HG02623 (cell line): ENCODE data around the gene GPC6.

Source experiments
- ATAC-seq: cut with Tn5 transposase; IDR thresholded peaks from one replicate; pipeline ENCODE4 v1.9.1; 2021; ENCODE audit warnings: moderate library complexity; ENCODE audit not compliant: unreplicated experiment

GPC6 gene

DNA sequence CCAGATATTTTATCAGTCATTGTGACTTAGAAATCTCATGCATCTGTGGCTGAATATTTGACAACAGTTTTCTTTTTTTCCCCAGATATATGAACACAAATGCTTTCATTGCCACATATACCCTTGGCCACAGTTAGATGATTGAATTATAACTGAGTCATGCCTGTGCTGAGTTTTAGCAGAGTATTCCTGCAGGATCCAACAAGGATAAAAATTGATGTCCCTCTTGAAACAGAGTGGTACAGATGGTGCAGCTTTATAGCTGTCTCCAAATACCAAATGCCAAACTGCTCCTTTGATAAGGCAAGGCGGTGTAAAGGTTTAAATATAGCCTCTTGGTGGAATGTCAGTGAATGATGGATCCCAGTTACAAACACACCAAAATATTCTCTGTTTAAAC is 428.5 kb downstream of the GPC6 start:
- ATAC-seq, result no peak

DNA sequence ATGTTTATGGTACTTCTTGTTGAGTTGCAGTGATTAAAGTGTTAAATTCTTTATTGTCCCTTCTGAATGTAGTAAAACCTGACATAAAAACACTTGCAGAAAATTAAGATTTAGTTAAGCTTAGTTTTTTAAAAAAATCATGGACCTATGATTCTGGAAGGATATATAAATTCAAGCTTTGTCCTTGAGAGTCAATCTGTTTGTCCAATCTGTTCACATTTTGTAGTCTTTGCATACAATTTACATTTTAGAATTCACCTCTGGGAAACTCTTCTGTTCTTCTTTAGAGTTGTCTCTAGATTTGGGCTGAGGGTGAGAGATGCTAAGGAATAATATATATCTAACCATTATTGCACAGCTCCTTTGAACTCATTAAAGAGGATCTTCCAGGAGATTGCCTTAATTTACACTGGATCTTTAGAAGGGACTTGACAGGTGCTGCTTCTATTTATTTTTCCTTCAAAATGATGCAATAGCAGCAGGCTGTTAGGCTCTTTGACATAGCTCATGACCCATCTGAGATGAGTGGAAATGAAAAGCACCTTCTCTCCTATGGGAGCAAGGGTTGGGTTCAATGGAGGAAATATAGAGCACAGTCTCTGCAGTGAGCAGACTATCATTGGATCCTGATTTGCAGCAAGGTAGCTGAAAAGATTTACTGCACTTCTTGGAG is 433.9 kb downstream of the GPC6 start:
- no peak for ATAC-seq

DNA sequence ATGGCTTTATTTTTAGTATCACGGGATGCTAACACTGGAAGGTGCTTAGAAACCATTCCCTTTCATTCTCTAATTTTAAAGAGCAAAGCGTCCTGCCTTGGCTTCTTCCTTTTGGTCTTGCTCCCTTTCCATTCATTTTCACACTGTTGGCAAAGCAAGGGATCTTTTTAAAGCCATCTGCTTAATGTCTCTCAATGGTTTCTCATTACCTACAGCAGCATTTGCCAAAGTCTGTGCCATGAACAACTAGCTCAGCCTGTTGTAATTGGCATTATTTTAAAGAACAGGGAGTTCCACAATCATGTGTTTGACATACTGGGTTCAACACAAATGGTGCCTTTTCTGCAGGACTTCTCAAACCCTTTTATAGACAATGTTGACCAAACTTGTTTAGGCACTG is 444.3 kb downstream of the GPC6 start:
- ATAC-seq, result no peak

DNA sequence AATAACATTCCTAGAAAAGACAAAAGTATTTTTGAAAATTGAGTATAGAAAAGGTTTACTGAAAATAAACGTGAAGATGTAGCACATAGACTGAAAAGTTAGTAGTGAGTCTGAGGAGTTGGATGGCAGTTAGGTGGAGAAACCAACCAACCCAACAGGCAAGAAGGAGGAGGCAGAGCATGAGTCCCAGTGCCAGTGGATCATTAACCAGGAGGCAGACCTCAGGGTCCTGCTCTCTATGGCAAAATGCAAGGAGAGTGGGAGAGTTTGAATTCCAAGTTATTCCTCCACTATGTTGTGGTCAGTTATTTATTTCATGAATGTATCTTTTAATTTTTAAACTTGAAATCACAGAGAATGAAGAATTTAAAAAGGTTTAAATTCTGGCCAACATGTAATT is 446.4 kb downstream of the GPC6 start:
- no peak for ATAC-seq

DNA sequence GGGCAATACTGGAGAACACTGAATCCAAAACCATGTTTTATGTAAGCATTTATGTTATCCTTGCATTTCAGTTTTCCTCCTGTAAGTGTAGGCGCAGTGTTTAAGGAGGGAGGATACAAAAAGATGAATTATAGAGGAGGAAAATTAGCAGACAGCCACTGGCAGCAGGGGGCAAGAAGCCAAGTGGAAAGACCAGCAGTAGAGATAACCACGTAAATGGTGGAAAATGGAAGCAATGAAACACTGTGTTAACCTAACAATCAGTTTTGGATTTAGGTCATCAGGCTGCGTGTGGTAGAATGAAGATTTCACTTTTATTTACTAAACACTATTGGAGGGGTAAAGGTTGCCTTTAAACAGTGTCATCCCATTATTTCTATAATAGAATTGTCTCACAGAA is 447.3 kb downstream of the GPC6 start:
- no peak for ATAC-seq

DNA sequence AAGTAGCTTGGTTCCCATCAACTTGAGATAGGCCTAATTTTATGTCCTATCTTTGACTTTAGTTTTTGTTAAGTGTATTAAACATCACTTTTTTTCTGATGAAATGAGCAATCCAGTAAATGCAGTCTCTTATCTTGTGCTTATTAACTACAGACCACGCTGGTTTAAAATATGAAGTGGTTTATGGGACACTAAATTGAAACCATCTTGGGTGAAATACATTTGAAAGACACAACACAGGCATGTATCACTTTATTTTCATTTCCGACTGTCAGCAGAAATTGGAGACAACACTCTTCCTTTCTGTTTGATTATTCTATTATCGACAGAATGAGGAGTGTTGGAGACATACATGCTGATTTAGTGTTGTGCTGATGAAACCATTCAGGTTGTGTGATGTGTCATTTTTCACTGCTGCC is 447.7 kb downstream of the GPC6 start:
- no peak for ATAC-seq

DNA sequence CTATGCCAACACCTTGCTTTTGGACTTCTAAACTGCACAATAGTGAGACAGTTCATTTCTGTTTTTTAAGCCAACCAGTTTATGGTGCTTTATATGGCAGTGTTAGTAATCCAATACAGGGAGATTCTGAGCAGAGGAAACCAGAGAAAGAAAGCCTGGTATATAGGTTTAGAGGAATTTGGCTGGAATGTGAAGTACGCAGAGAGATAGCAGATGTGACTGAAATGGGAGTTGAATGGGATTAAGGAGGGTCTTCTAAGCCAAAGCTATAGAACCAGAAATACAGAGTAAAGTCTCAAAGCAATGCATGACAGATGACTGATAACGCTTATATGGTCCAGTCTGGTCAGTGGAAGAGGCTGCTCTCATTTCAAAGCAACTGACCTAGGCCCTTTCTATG is 453.7 kb downstream of the GPC6 start:
- no peak for ATAC-seq

DNA sequence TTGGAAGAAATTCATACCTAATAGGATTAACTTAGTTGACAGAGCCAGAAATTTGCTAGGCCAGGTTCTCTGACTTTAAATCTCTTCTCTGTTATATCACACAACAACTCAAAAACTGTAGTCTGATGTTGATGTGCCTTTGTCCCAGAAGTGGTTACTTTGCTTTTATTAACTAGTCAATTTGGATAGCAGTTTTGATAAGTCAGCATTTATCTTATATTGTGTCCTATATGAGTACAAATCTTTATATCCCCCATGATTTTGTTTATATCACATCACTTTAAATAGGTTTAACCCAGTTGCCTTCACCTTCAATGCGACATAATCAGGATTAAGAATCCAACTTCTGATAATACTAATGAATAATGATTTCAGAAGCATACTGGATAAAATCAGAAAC is 459.3 kb downstream of the GPC6 start:
- no peak for ATAC-seq

DNA sequence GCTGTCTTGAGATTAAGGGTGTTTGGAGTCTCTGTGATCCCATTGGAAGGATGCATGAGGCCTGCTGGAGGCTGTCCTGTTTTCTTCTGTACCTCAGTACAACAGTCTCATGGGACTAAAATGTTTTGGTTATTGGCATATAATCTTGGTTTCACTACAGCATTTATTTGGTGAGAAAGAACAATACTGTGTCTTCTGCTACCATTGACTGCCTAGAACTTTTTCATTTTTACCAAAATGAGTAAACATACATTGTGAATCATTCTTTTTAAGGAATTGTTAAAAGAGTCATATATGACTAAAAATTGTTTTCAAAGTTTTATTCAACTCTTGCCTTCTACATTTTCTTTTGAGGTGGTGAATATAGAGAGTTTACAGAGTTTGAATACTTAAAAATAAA is 459.8 kb downstream of the GPC6 start:
- ATAC-seq, result no peak

DNA sequence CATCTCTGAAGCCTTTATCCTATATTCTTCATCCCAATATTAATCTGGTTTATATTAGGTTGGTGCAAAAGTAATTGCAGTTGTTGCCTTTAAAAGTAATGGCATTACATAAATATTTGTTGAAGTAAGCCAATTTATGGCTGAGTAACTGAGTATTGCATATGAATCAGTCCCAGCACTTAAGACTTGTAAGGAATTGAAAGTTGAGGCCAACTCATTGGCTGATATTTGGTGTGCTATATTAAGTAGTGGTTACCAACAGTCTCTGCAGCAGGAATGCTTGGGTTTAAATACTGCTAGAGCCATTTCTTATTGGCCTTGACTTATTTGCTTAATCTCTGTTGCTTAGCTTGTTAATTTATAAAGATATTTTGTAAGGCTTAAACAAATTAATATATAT is 460.7 kb downstream of the GPC6 start:
- no peak for ATAC-seq

DNA sequence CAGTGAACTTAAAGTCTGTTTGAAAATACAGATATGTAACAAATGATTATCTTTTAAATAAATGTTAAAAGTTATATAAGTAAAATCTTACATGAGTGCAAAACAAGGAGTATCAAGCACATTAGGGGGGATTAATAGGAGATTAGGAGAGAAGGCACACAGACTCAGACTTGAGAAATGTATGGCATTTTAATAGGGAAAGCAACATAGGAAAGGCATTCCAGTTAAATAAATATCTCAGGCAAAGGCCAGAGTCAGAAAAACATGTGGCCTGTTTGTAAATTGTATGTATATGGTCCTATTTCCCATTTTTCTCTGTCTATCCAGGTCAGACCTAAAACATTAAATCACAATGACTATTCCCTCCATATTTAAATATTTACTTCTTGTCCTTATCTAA is 462.7 kb downstream of the GPC6 start:
- no peak for ATAC-seq

DNA sequence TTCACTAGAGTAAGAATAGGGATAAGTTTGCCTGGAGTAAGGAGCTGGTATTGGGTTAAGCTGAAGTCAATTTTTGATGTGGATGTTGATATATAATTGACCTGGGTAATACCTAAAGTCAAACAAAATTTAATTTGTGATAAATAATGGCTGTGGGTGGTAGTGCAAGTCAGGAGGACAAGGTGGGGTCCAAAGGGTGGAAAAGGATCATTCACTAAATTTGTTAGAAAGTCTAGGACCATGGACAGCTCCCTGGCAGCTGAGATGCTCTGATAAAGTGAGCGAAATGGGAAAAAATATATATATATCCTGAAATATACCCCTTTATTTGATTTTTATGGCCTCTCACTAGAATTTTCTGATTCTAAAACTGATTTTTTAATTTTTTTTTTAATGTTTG is 463.5 kb downstream of the GPC6 start:
- no peak for ATAC-seq

DNA sequence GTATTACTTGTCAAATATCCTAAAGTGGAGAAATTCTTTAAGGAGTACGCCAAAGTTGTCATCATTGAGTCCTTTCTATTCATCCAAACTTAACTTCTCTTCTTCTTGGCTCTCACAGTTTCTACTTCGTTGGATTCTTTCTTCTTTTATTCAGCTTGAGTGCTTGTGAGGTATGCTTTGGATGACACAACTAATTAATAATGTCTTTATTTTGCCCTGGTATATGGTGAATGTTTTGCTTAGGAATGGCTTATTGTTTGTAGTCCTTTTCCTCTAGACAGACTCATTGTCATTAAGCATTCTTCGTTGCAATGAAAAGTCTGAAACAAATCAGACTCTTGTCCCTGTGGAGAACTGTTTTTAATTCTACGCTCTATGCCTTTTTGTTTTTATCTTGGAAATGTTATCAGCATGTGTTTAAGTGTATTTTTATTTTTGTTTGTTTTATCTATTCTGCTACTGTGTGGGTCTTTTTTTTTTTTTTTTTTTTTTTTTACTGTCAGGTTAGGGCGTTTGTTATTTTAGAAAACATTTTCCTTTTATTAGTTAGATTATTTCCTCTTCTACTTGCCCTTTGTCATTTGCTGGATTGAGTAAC is 471.5 kb downstream of the GPC6 start:
- ATAC-seq, result no peak

DNA sequence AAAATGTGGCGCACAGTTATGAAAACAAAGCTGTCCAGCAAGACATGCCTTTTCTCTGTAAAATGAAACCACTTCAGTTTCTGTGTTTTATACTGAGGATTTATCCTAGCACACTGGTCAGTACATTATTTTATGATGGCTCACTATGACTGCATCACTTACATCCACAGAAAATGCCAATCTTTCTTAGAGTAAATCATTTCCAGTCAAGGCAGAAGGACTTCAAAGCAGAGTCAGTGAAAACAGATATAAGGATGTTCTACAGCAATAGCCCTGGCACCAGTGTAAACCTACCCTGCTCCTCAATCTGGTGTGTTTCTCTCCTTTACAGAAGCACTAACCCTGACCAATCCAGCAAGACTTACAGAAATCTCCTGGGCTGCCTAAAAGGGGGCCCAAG is 473.5 kb downstream of the GPC6 start:
- no peak for ATAC-seq

DNA sequence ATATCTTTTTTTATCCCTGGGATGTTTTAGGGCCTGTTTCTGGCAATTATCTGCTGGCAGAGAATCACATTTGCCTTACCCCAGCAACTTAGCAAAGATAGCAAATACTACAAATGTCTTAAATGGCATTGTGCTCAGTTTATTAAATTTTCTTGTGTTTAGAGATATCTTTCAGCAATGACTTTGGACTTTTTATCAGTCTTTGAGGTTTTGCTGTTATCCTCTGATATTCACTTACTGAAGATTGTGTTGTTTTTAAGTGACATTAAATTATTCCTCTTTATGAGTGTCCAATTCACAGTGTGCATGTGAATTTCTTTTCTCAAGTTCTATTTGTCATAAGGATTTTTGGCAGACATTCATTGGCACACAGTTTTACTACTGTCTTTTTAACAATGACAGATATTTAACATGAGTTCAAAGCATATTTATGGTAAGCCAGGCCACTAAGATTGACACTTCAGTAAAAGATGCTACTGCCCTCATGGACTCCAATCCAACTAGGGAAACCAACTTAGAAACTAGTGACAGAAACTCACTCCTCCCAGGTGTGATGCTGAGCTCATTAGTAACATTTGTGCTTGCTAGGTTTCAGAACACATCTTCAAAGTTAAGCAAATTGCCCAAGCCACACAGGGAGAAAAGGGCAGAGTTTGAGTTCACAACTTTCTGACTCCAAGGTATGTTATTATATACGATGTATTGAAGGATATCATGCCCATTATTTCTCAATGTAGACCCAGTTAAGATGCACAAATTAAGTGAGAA is 481.9 kb downstream of the GPC6 start:
- no peak for ATAC-seq

DNA sequence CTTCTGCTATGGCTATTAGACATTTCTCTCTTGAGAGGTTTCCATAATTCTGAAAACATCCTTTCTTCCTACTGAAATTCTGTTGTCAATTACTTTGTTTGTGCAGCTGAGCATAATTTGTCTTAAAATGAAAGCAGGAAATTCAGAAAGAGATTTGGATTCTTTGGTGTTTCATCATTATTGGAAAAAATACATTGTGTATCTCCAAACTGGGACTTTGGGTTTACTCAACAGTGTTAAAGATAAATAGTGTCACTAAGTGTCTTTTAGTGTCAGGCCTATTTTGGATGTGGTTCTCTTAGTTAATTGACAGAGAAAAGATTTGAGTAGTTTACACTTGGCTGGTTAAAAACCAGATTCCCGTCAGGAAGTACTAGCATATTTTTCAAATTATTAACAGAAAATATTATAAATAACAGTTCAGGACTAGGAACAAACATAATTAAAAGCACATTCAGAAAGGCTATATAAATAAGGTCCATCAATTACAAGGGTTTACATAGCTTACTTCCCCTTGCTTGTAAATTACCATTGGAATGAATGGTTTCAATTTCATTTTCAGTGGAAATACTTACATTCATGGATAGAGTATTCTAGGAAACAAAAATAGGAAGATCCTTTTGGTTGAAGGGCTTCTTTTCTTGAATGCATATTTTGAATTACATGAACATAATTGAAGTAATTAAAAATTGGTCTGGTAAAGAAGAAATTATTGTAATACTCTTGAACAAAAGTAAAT is 483.1 kb downstream of the GPC6 start:
- ATAC-seq, result no peak

DNA sequence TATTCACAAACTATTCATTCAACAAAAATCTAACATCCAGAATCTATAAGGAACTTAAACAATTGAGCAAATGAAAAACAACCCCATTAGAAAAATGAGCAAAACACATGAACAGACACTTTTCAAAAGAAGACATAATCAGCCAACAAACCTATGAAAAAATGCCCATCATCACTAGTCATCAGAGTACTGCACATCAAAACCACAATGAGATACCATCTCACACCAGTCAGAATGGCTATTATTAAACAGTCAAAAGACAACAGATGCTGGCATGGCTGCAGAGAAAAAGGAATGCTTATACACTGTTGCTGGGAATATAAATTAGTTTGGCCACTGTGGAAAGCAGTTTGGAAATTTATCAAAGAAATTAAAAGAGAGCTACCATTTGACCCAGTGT is 487.6 kb downstream of the GPC6 start:
- no peak for ATAC-seq

DNA sequence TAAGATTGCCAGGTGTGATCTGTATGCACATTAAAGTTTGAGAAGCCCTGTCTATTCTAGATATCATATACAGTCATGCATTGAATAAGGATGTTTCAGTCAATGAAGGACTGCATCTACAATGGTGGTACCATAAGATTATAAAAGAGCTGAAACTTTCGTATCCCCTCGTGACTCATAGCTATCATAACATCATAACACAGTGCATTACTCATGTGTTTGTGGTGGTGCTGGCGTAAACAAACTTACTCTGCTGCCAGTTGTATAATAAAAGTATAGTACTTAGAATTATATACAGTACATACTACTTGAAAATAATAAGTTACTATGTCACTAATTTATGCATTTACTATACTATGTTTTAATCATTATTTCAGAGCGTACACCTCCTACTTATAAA is 489.3 kb downstream of the GPC6 start:
- no peak for ATAC-seq

DNA sequence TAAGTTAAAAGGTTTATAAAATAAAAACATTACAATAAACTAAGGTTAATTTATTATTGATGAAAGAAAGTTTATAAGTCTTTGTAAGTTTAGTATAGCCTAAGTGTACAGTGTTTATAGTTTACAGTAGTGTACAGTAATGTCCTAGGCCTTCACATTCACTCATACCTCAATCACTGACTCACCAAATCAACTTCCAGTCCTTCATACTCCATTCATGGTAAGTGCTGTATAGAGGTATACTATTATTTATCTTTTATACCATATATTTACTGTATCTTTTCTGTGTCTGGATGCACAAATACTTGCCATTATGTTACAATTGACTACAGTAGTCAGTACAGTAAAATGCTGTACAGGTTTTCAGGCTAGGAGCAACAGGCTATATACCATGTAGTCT is 490.0 kb downstream of the GPC6 start:
- ATAC-seq, result no peak

DNA sequence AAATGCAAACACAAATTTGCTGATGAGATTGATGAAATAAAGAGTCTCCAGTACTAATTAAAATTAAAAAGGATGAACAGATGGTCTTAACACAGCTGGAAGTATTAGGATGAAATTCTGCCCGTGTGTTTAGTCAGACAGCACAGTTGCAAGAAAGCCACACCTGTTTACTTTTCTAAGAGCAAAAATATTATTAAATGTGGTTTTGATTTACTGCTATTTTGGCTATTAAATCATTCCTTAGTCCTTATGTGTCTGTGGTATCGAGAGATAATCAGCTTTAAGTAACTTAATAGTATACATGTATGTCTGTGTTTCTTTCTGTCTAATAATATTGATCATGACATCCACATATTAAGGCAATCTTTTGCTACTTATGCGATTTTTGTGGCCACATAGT is 494.9 kb downstream of the GPC6 start:
- ATAC-seq, result no peak

DNA sequence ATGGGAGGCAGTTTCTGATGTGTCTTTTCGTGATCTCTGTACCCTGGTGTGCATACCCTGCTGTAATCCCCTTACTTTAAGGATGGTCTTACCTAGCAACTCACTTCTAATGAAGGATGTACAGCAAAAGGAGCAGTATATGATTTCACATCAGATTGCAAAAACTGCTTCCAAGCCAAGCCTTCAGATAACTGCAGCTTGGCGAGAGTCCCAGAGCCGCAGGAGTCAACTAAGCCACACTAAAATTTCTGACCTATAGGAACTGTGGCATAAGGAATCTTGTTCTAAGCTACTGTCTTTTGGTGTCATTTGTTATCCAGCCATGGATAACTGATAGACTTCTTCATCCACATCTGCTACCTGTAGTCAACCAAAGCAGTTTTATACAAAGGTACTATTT is 496.7 kb downstream of the GPC6 start:
- ATAC-seq, result no peak

DNA sequence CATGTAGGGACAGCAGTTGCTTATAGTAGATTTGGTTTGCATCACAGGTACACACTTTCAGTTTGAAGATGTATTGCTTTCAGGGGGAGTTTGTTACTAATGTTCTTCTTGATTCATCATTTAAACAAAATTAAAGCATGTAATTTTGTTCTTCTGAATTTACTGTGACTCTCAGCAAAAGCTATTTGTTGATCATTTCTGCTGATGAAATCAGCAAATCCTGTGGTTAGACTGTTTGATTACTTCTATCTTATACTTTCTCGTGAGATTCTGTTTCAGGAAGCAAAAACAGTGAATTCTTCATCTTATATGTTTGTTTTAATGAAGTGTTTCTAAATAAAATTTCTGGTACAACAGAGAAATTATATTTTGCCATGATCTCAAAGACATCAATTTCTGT is 497.6 kb downstream of the GPC6 start:
- no peak for ATAC-seq
